Effector memory CD4-positive, alpha-beta T cell (primary cell): ENCODE measurements around the gene TMEM184C.

Source experiments
- DNase-seq, 3 donors: peaks; one replicate each; pipeline ENCODE4 v3.0.0-alpha.2; 2020
- H3K27ac ChIP-seq: 2 replicates; pipeline ENCODE4 v1.7.0; 2013; ENCODE audit warnings: mild to moderate bottlenecking, low read length, moderate library complexity; ENCODE audit not compliant: insufficient read depth, poor library complexity, severe bottlenecking
- H3K27me3 ChIP-seq: replicated peaks from 2 replicates; pipeline ENCODE4 v1.7.0; 2013; ENCODE audit warnings: mild to moderate bottlenecking, low read length; ENCODE audit not compliant: insufficient read depth, control insufficient read depth, poor library complexity, severe bottlenecking
- H3K36me3 ChIP-seq: 2 replicates; pipeline ENCODE4 v1.7.0; 2013; ENCODE audit warnings: mild to moderate bottlenecking, low read length, moderate library complexity; ENCODE audit not compliant: control insufficient read depth, insufficient read depth
- H3K4me1 ChIP-seq: 2 replicates; pipeline ENCODE4 v1.7.0; 2013; ENCODE audit warnings: low read length, mild to moderate bottlenecking; ENCODE audit not compliant: control insufficient read depth, insufficient read depth, poor library complexity, severe bottlenecking
- H3K4me3 ChIP-seq: 2 replicates; pipeline ENCODE4 v1.7.0; 2013; ENCODE audit warnings: low read length, low read depth, mild to moderate bottlenecking; ENCODE audit not compliant: insufficient read depth, poor library complexity, severe bottlenecking
- H3K9me3 ChIP-seq: 2 replicates; pipeline ENCODE4 v1.7.0; 2013; ENCODE audit warnings: mild to moderate bottlenecking, low read length, moderate library complexity; ENCODE audit not compliant: control insufficient read depth

Gene TMEM184C

DNA sequence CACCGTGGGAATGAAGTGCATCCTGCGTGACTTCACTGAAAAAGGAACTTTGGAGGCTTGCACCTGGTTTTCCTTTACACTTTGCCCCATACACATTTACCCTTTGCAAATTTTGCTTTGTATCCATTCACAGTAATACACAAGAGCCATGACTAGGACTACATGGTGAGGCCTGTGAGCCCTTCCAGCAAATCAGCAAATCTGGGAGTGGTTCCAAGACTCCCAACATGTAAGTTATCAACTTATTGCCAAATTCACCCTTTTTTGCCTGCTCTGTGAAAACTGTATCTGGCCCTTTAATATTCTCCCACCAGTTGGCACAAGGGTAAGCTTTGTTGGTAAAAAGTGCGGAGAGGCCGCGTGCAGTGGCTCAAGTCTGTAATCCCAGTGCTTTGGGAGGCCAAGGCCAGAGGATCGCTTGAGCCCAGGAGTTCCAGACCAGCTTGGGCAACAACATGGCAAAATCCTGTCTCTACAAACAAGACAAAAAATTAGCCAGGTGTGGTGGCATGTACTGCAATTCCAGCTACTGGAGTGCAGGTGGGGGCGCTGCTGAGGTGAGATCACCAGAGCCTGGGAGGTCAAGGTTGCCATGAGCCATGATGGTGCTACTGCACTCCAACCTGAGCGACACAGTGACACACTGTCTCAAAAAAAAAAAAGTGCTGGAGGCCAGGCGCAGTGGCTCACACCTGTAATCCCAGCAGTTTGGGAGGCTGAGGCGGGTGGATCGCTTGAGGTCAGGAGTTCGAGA, 61.8 kb downstream of the TMEM184C start:
- H3K27ac ChIP-seq = no peak overlapping the region
- no peak overlapping the region for H3K4me3 ChIP-seq
- H3K27me3 ChIP-seq = no peaks in the 10 kb centered on the region
- H3K4me1 ChIP-seq = peaks cover 4% of the 10 kb centered on the region
- peaks cover 6% of the 10 kb centered on the region for H3K36me3 ChIP-seq
- DNase-seq = no peak
- no peaks in the 10 kb centered on the region for H3K9me3 ChIP-seq

DNA sequence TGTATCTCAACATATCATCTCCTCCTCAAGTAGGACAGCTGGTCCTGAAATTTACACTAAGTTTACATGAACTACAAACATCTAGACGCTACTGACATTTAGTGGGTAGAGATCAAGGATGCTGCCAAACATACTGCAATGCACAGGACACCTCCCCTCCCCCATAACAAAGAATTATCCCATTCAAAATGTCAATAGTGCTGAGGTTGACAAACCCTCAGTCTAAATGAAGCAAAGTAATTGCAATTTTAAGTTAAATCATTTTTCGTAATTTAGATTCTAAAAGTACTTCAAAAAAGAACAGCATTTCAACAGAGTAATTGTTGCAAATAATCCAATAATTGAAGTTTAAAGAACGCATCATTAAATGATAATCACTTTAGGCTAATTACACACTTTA, 65.6 kb downstream of the TMEM184C start:
- Histone ChIP-seq H3K27ac (no peak overlapping the region), H3K36me3 (peaks cover 6% of the 10 kb centered on the region), H3K9me3 (no peaks in the 10 kb centered on the region), H3K4me1 (peaks cover 4% of the 10 kb centered on the region), H3K4me3 (peak overlapping the region; percentile 84), H3K27me3 (no peaks in the 10 kb centered on the region)
- no peak for DNase-seq

DNA sequence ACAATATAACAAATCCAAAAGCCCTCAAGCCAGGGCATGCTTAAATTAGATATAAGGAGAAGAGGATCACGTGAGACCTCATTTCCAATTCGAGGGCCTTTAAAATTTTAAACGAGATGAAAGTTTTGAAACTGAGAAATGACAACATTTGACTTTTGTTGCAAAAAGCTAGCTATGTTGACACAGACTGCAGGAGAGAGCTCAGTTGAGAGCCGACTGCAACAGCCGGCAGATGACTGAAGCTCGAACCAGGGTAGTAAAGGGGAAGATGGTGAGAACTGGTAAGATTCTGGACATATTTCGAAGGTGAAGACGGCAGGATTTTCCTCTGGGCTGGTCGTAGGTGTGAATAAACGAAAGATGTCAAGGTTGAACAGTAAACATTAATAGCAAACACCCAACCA, 66.0 kb downstream of the TMEM184C start:
- peak in 1 of 3 donors; percentile 2 for DNase-seq
- Histone ChIP-seq H3K27me3 (no peaks in the 10 kb centered on the region), H3K36me3 (peaks cover 6% of the 10 kb centered on the region), H3K27ac (peak overlapping the region; percentile 86), H3K4me3 (peak overlapping the region; percentile 84), H3K4me1 (peaks cover 4% of the 10 kb centered on the region), H3K9me3 (no peaks in the 10 kb centered on the region)

GRCh38 chr4:147683717-147684700, 66.8 kb downstream of the TMEM184C start, which contains the start of gene PRMT9:
TSS of gene PRMT9 (minus strand) at chr4:147684163. CDS start at chr4:147683987, 176 bp downstream.
- DNase-seq = peak; percentile 67 to 80 (median 75)
- Histone ChIP-seq H3K4me3 (peak within 1 kb of the TSS; percentile 84), H3K9me3 (no peaks in the 10 kb centered on the region), H3K4me1 (peaks cover 4% of the 10 kb centered on the region), H3K27ac (peak within 1 kb of the TSS; percentile 86), H3K27me3 (no peaks in the 10 kb centered on the region), H3K36me3 (no peaks in the 10 kb centered on the region)

DNA sequence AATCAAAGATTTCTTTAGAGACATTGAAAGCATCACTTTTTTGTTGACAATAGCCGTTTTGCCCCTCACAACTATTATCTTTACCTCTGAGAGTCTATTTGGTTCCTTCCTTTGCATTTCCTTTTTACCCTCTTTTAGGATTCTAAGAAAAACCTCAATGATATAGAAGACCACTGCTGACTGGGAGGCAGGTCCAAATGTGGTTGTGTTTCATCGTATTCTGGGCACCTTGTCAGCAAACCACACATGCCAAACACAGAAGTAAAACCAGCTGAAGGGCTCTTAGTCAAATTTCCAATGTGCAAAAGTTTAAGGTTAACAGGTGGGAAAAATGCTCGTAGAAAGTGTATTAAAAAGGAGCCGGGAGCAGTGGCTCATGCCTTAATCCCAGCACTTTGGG, 71.9 kb downstream of the TMEM184C start:
- no peak overlapping the region for H3K27ac ChIP-seq
- no peak overlapping the region for H3K4me3 ChIP-seq
- no peaks in the 10 kb centered on the region for H3K4me1 ChIP-seq

GRCh38 chr4:147691820-147692219, 74.6 kb downstream of the TMEM184C start:
- no peaks in the 10 kb centered on the region for H3K9me3 ChIP-seq
- H3K27me3 ChIP-seq = no peaks in the 10 kb centered on the region
- no peaks in the 10 kb centered on the region for H3K36me3 ChIP-seq
- H3K27ac ChIP-seq = no peak overlapping the region
- H3K4me3 ChIP-seq = no peak overlapping the region
- no peak for DNase-seq
- no peaks in the 10 kb centered on the region for H3K4me1 ChIP-seq

More for the DNA sequence above, 71.9 kb downstream of the TMEM184C start:
- no peak for DNase-seq
- no peaks in the 10 kb centered on the region for H3K27me3 ChIP-seq
- H3K36me3 ChIP-seq = no peaks in the 10 kb centered on the region
- no peaks in the 10 kb centered on the region for H3K9me3 ChIP-seq

DNA sequence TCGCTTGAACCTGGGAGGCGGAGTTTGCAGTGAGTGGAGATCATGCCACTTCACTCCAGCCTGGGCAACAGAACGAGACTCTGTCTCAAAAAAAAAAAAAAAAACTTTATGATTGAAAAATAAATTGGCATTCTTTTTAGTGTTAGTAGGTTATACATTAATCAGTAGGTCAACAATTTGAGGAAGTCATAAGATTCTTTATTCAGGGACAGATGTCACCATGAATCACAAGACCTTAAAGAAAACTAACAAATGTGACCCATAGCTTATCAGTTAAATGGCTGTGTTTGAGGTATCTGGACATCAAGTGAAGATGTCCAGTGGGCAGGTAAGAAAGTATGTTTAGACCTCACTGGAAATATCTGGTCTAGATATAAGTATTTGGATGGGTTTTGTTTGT, 76.0 kb downstream of the TMEM184C start:
- DNase-seq = no peak
- no peaks in the 10 kb centered on the region for H3K27me3 ChIP-seq
- no peaks in the 10 kb centered on the region for H3K36me3 ChIP-seq
- no peaks in the 10 kb centered on the region for H3K4me1 ChIP-seq
- H3K9me3 ChIP-seq = no peaks in the 10 kb centered on the region
- H3K27ac ChIP-seq = no peak overlapping the region
- no peak overlapping the region for H3K4me3 ChIP-seq

DNA sequence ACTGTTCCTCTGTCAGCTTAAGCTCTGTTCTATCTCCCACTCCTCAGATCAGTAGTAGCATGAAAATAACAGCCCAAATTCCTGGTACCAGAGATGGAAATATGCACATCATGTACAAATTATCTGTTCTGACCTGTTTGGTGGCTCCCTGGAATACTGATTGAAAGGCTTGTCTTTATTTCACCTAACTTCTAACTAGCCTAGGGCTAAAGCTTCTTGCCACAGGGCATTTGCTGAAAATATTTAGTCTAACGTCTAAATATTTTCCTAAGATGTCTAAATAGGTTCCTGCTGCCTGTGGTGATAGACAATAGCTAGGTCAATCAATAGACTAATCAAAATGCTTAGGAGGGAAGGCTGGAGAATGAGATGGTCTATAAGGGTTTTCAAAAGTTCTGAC, 79.7 kb downstream of the TMEM184C start:
- H3K27ac ChIP-seq = no peak overlapping the region
- no peak overlapping the region for H3K4me3 ChIP-seq
- no peak for DNase-seq
- H3K4me1 ChIP-seq = no peaks in the 10 kb centered on the region
- H3K9me3 ChIP-seq = no peaks in the 10 kb centered on the region
- H3K36me3 ChIP-seq = no peaks in the 10 kb centered on the region
- H3K27me3 ChIP-seq = no peaks in the 10 kb centered on the region

GRCh38 chr4:147704846-147705245, 87.6 kb downstream of the TMEM184C start:
- no peaks in the 10 kb centered on the region for H3K9me3 ChIP-seq
- H3K4me3 ChIP-seq = no peak overlapping the region
- H3K27me3 ChIP-seq = no peaks in the 10 kb centered on the region
- H3K4me1 ChIP-seq = no peaks in the 10 kb centered on the region
- no peaks in the 10 kb centered on the region for H3K36me3 ChIP-seq
- H3K27ac ChIP-seq = no peak overlapping the region
- no peak for DNase-seq
